Measurements from ENCODE around the gene SLC27A5. TPM values are rescaled to one million over a fixed set of nuclear protein-coding genes. Genes with fewer than 3 reads are reported as not detected.
A peak's percentile ranks its signal among the peaks of the same experiment; 100 is the strongest.

The SLC27A5 gene
- total and polyA plus RNA-seq, 9 of the 15 experiments (the other 6 are each of a cell fraction or from before 2014, with no cell fraction given), result 42.2 to 318 (median 64.7) TPM

GRCh38 chr19:58554494-58555368, 42.9 kb upstream of the SLC27A5 start, which contains the start of gene CHMP2A (continued):
- TF ChIP-seq ZMIZ1 (IDR thresholded peaks at IDR 0.05; ENCODE audit: low read depth in 2 of 2, low read length in 2 of 2) (peak in 1 of 2 experiments; percentile 65; a peak in 1 of 4 replicates), RBM25 (IDR thresholded peaks at IDR 0.05; ENCODE audit: low read depth, low read length, severe bottlenecking) (no peak), HDAC8 (tag; IDR thresholded peaks at IDR 0.05) (no peak), EHMT2 (IDR thresholded peaks at IDR 0.05) (no peak), MED1 (CRISPR knock-in tag; IDR thresholded peaks at IDR 0.05; ENCODE audit: borderline replicate concordance) (no peak), ZNF217 (CRISPR knock-in tag; IDR thresholded peaks at IDR 0.05) (no peak), E2F5 (CRISPR knock-in tag; IDR thresholded peaks at IDR 0.05) (0 out of 2 replicates have a peak, but pooled peaks have one; percentile 17), PTRF (tag; IDR thresholded peaks at IDR 0.05) (no peak), SRSF1 (IDR thresholded peaks at IDR 0.05; ENCODE audit: low read depth, low read length) (no peak), CCNT2 (IDR thresholded peaks at IDR 0.05; ENCODE audit: borderline replicate concordance, extremely low read depth, insufficient read length, low read depth, low read length) (peak; percentile 94), ZNF140 (CRISPR knock-in tag; IDR thresholded peaks at IDR 0.05) (no peak), TAL1 (IDR thresholded peaks at IDR 0.05) (no peak), RBFOX2 (IDR thresholded peaks at IDR 0.05; ENCODE audit: low read depth, low read length) (peak; percentile 85), POLR3G (IDR thresholded peaks at IDR 0.05; ENCODE audit: extremely low read depth, insufficient read length, insufficient replicate concordance) (no peak), ZNF785 (CRISPR knock-in tag; IDR thresholded peaks at IDR 0.05) (no peak)
- TF ChIP-seq, protein P1, sequence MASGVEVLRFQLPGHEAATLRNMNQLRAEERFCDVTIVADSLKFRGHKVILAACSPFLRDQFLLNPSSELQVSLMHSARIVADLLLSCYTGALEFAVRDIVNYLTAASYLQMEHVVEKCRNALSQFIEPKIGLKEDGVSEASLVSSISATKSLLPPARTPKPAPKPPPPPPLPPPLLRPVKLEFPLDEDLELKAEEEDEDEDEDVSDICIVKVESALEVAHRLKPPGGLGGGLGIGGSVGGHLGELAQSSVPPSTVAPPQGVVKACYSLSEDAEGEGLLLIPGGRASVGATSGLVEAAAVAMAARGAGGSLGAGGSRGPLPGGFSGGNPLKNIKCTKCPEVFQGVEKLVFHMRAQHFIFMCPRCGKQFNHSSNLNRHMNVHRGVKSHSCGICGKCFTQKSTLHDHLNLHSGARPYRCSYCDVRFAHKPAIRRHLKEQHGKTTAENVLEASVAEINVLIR (CRISPR knock-in tag; IDR thresholded peaks at IDR 0.05), result peak; percentile 81
- TF ChIP-seq, protein P2, sequence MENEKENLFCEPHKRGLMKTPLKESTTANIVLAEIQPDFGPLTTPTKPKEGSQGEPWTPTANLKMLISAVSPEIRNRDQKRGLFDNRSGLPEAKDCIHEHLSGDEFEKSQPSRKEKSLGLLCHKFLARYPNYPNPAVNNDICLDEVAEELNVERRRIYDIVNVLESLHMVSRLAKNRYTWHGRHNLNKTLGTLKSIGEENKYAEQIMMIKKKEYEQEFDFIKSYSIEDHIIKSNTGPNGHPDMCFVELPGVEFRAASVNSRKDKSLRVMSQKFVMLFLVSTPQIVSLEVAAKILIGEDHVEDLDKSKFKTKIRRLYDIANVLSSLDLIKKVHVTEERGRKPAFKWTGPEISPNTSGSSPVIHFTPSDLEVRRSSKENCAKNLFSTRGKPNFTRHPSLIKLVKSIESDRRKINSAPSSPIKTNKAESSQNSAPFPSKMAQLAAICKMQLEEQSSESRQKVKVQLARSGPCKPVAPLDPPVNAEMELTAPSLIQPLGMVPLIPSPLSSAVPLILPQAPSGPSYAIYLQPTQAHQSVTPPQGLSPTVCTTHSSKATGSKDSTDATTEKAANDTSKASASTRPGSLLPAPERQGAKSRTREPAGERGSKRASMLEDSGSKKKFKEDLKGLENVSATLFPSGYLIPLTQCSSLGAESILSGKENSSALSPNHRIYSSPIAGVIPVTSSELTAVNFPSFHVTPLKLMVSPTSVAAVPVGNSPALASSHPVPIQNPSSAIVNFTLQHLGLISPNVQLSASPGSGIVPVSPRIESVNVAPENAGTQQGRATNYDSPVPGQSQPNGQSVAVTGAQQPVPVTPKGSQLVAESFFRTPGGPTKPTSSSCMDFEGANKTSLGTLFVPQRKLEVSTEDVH (IDR thresholded peaks at IDR 0.05; ENCODE audit: low read depth, partially characterized antibody), result peak; percentile 93

Measured in K562 (cell line).